Activated gamma-delta T cell treated with anti-CD3 and anti-CD28 coated beads, Interleukin-2, amount 50 U/mL, for 16 hours (primary cell): ENCODE data around the gene PCDHGB5.

ENCODE experiments used
- DNase-seq: peaks from one replicate; pipeline ENCODE4 v3.0.0-alpha.2; 2020; ENCODE audit warnings: low read depth

PCDHGB5 gene

GRCh38 chr5:141441571-141442170 lies 43.9 kb downstream of the PCDHGB5 start:
- DNase-seq = no peak
